HEK293 (cell line): ENCODE data around the gene FGD4.

Source experiments
- CTCF ChIA-PET: fragments of 350-600 bp; formaldehyde crosslinking; extraction: SDS; loops from one replicate; lab custom pipeline; 2021; ENCODE audit warnings: antibody characterized with exemption; lab: Yijun Ruan, JAX
- POLR2A ChIA-PET: fragments of 300-600 bp; formaldehyde crosslinking; extraction: SDS; loops from one replicate; lab custom pipeline; 2020; ENCODE audit warnings: antibody characterized with exemption, inconsistent platforms; lab: Yijun Ruan, JAX
- H3K27ac ChIP-seq: fragments of 200-500 bp; sonication (Bioruptor generic); 2 replicates; pipeline ENCODE4 v1.5.1; 2014; ENCODE audit warnings: low read depth, low read length, control low read depth, inconsistent platforms; ENCODE audit errors: extremely low read depth
- H3K36me3 ChIP-seq, 2 experiments: fragments of 200-500 bp in 1 of 2; sonication (Bioruptor generic) in 1 of 2; 1 replicate in 1 of 2; 2 replicates in 1 of 2; pipeline ENCODE4 v1.5.1; 2014 to 2017; ENCODE audit warnings: inconsistent platforms in 2 of 2, low read length in 2 of 2; ENCODE audit not compliant: control insufficient read depth in 2 of 2, insufficient read depth in 1 of 2
- H3K4me1 ChIP-seq: fragments of 200-500 bp; sonication (Bioruptor generic); 2 replicates; pipeline ENCODE4 v1.5.1; 2014; ENCODE audit warnings: mild to moderate bottlenecking, low read length, inconsistent platforms; ENCODE audit not compliant: control insufficient read depth, insufficient read depth
- H3K4me3 ChIP-seq: 2 replicates; pipeline ENCODE4 v1.5.1; 2011; ENCODE audit warnings: low read depth, mild to moderate bottlenecking, control low read depth, low read length, moderate library complexity
- H3K9me3 ChIP-seq: fragments of 200-500 bp; sonication (Bioruptor generic); 2 replicates; pipeline ENCODE4 v1.5.1; 2014; ENCODE audit warnings: low read depth, low read length, inconsistent platforms; ENCODE audit not compliant: control insufficient read depth, insufficient read depth
- EGR2 ChIP-seq: fragments of 450-650 bp; formaldehyde crosslinking; IDR thresholded peaks from 2 replicates; pipeline ENCODE4 v1.5.1; 2016; ENCODE audit warnings: low read depth, missing biosample characterization, missing genetic modification characterization
- OSR2 ChIP-seq: fragments of 450-650 bp; formaldehyde crosslinking; IDR thresholded peaks from 2 replicates; pipeline ENCODE4 v1.5.1; 2016; ENCODE audit warnings: missing biosample characterization, missing genetic modification characterization
- SETDB1 ChIP-seq: IDR thresholded peaks from one replicate; pipeline ENCODE4 v1.6.1; 2017; ENCODE audit warnings: mild to moderate bottlenecking, low read length, moderate library complexity, mixed read lengths; ENCODE audit not compliant: insufficient read length
- ZBTB17 ChIP-seq: fragments of 450-650 bp; formaldehyde crosslinking; IDR thresholded peaks from 2 replicates; pipeline ENCODE4 v1.5.1; 2016; ENCODE audit warnings: missing biosample characterization, missing genetic modification characterization
- ZNF169 ChIP-seq: fragments of 450-650 bp; formaldehyde crosslinking; IDR thresholded peaks from 2 replicates; pipeline ENCODE4 v1.5.1; 2016; ENCODE audit warnings: missing biosample characterization, missing genetic modification characterization
- ZNF221 ChIP-seq: fragments of 450-650 bp; formaldehyde crosslinking; IDR thresholded peaks from 2 replicates; pipeline ENCODE4 v1.5.1; 2017; ENCODE audit warnings: missing biosample characterization, missing genetic modification characterization, borderline replicate concordance
- ZNF391 ChIP-seq: fragments of 450-650 bp; formaldehyde crosslinking; IDR thresholded peaks from 2 replicates; pipeline ENCODE4 v1.5.1; 2016; ENCODE audit warnings: low read depth, missing biosample characterization, missing genetic modification characterization, borderline replicate concordance
- ZNF473 ChIP-seq: fragments of 450-650 bp; formaldehyde crosslinking; IDR thresholded peaks from 2 replicates; pipeline ENCODE4 v1.5.1; 2017; ENCODE audit warnings: missing biosample characterization, missing genetic modification characterization
- ZNF571 ChIP-seq: fragments of 450-650 bp; formaldehyde crosslinking; IDR thresholded peaks from 2 replicates; pipeline ENCODE4 v1.5.0; 2017; ENCODE audit warnings: missing biosample characterization, missing genetic modification characterization
- ZNF596 ChIP-seq: fragments of 450-650 bp; IDR thresholded peaks from 2 replicates; pipeline ENCODE4 v1.5.0; 2018; ENCODE audit warnings: missing biosample characterization, mild to moderate bottlenecking, missing genetic modification characterization, moderate library complexity
- ZNF660 ChIP-seq: fragments of 450-650 bp; IDR thresholded peaks from 2 replicates; pipeline ENCODE4 v1.5.1; 2018; ENCODE audit warnings: missing biosample characterization, mild to moderate bottlenecking, missing genetic modification characterization
- ZNF664 ChIP-seq: fragments of 450-650 bp; formaldehyde crosslinking; IDR thresholded peaks from 2 replicates; pipeline ENCODE4 v1.5.1; 2016; ENCODE audit warnings: missing biosample characterization, missing genetic modification characterization
- ZNF791 ChIP-seq: fragments of 450-650 bp; formaldehyde crosslinking; IDR thresholded peaks from 2 replicates; pipeline ENCODE4 v1.5.1; 2016; ENCODE audit warnings: missing biosample characterization, missing genetic modification characterization
- TF ChIP-seq, protein P1 (sequence below): fragments of 450-650 bp; formaldehyde crosslinking; IDR thresholded peaks from 2 replicates; pipeline ENCODE4 v1.5.1; 2016; ENCODE audit warnings: missing biosample characterization, missing genetic modification characterization, borderline replicate concordance
- TF ChIP-seq, protein P2 (sequence below): fragments of 450-650 bp; formaldehyde crosslinking; IDR thresholded peaks from 2 replicates; pipeline ENCODE4 v1.5.1; 2016; ENCODE audit warnings: missing biosample characterization, missing genetic modification characterization
- TF ChIP-seq, protein P3 (sequence below): fragments of 450-650 bp; formaldehyde crosslinking; IDR thresholded peaks from 2 replicates; pipeline ENCODE4 v1.5.1; 2016; ENCODE audit warnings: missing biosample characterization, missing genetic modification characterization, borderline replicate concordance

Gene FGD4

DNA sequence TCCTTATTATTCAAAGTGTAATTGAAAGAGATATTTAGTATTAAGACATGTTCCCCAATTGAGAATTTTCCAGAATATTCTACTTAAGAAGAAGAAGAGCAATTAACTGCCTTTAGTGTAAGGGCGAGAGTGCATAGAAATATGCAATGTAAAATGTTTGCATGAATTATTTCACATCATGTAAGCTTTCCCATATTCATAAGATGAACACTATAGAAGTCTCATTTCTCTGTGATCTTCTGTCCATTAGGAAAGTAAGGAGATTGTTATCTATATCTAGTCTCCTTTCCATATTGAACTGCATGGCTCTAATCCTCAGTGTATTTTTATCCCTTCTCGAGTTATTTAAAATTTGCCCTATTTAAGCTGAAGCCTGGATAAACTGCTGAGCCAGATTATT lies 17.1 kb upstream of the FGD4 start (continued):
- TF ChIP-seq, protein P1, sequence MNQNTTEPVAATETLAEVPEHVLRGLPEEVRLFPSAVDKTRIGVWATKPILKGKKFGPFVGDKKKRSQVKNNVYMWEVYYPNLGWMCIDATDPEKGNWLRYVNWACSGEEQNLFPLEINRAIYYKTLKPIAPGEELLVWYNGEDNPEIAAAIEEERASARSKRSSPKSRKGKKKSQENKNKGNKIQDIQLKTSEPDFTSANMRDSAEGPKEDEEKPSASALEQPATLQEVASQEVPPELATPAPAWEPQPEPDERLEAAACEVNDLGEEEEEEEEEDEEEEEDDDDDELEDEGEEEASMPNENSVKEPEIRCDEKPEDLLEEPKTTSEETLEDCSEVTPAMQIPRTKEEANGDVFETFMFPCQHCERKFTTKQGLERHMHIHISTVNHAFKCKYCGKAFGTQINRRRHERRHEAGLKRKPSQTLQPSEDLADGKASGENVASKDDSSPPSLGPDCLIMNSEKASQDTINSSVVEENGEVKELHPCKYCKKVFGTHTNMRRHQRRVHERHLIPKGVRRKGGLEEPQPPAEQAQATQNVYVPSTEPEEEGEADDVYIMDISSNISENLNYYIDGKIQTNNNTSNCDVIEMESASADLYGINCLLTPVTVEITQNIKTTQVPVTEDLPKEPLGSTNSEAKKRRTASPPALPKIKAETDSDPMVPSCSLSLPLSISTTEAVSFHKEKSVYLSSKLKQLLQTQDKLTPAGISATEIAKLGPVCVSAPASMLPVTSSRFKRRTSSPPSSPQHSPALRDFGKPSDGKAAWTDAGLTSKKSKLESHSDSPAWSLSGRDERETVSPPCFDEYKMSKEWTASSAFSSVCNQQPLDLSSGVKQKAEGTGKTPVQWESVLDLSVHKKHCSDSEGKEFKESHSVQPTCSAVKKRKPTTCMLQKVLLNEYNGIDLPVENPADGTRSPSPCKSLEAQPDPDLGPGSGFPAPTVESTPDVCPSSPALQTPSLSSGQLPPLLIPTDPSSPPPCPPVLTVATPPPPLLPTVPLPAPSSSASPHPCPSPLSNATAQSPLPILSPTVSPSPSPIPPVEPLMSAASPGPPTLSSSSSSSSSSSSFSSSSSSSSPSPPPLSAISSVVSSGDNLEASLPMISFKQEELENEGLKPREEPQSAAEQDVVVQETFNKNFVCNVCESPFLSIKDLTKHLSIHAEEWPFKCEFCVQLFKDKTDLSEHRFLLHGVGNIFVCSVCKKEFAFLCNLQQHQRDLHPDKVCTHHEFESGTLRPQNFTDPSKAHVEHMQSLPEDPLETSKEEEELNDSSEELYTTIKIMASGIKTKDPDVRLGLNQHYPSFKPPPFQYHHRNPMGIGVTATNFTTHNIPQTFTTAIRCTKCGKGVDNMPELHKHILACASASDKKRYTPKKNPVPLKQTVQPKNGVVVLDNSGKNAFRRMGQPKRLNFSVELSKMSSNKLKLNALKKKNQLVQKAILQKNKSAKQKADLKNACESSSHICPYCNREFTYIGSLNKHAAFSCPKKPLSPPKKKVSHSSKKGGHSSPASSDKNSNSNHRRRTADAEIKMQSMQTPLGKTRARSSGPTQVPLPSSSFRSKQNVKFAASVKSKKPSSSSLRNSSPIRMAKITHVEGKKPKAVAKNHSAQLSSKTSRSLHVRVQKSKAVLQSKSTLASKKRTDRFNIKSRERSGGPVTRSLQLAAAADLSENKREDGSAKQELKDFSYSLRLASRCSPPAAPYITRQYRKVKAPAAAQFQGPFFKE (tag by site-specific recombination), result no peak

DNA sequence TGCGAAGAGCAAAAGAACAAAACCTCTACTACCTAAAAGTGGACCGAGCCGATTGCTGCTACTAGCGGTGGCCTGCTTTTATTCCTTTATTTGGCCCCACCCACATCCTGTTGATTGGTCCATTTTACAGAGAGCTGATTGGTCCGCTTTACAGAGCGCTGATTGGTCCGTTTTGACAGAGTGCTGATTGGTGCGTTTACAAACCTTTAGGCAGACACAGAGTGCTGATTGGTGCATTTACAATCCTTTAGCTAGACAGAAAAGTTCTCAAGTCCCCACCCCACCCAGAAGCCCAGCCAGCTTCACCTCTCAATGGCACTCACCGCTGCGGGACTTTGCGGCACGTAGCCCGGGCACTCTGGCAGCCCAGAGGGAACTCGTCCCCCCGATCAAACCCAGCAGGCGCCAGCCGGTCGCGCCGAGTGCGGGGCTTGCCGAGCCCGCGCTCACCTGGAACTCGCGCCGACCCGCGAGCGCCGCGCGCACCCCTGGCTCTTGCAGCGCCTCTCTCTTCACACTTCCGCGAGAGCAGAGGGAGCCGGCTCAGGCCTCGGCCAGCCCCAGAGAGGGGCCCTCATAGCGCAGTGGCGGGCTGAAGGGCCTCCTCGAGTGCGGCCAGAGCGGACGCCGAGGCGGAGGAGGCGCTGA lies 8.7 kb upstream of the FGD4 start:
- Histone ChIP-seq H3K36me3 (no peaks in the 10 kb centered on the region), H3K27ac (no peak overlapping the region), H3K9me3 (no peaks in the 10 kb centered on the region), H3K4me1 (no peaks in the 10 kb centered on the region), H3K4me3 (no peak overlapping the region)
- ChIA-PET POLR2A (no interaction called here), CTCF (interaction anchor here (0.6 kb wide), 1 partner anchor 11 kb away, joined by 8 read pairs; no protein-coding TSS in a partner anchor)
- no peak for TF ChIP-seq EGR2
- no peak for TF ChIP-seq SETDB1
- TF ChIP-seq ZNF664 (tag by site-specific recombination), result no peak
- TF ChIP-seq, protein P2, sequence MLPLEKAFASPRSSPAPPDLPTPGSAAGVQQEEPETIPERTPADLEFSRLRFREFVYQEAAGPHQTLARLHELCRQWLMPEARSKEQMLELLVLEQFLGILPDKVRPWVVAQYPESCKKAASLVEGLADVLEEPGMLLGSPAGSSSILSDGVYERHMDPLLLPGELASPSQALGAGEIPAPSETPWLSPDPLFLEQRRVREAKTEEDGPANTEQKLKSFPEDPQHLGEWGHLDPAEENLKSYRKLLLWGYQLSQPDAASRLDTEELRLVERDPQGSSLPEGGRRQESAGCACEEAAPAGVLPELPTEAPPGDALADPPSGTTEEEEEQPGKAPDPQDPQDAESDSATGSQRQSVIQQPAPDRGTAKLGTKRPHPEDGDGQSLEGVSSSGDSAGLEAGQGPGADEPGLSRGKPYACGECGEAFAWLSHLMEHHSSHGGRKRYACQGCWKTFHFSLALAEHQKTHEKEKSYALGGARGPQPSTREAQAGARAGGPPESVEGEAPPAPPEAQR (tag by site-specific recombination), result no peak
- TF ChIP-seq ZNF473, result no peak
- TF ChIP-seq, protein P3, sequence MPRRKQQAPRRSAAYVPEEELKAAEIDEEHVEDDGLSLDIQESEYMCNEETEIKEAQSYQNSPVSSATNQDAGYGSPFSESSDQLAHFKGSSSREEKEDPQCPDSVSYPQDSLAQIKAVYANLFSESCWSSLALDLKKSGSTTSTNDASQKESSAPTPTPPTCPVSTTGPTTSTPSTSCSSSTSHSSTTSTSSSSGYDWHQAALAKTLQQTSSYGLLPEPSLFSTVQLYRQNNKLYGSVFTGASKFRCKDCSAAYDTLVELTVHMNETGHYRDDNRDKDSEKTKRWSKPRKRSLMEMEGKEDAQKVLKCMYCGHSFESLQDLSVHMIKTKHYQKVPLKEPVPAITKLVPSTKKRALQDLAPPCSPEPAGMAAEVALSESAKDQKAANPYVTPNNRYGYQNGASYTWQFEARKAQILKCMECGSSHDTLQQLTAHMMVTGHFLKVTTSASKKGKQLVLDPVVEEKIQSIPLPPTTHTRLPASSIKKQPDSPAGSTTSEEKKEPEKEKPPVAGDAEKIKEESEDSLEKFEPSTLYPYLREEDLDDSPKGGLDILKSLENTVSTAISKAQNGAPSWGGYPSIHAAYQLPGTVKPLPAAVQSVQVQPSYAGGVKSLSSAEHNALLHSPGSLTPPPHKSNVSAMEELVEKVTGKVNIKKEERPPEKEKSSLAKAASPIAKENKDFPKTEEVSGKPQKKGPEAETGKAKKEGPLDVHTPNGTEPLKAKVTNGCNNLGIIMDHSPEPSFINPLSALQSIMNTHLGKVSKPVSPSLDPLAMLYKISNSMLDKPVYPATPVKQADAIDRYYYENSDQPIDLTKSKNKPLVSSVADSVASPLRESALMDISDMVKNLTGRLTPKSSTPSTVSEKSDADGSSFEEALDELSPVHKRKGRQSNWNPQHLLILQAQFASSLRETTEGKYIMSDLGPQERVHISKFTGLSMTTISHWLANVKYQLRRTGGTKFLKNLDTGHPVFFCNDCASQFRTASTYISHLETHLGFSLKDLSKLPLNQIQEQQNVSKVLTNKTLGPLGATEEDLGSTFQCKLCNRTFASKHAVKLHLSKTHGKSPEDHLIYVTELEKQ (tag by site-specific recombination), result no peak
- no peak for TF ChIP-seq ZNF596
- no peak for TF ChIP-seq ZNF660
- no peak for TF ChIP-seq OSR2 (tag by site-specific recombination)
- TF ChIP-seq ZNF791 (tag by site-specific recombination), result no peak
- TF ChIP-seq ZNF391, result no peak
- no peak for TF ChIP-seq ZBTB17 (tag by site-specific recombination)
- TF ChIP-seq ZNF169, result no peak
- no peak for TF ChIP-seq ZNF571 (tag by site-specific recombination)
- no peak for TF ChIP-seq ZNF221 (tag by site-specific recombination)
